SKM-1 (cell line): ENCODE results near the gene LDLRAD3.

Experiments
- DNase-seq: peaks from one replicate; lab custom pipeline; 2025; ENCODE audit not compliant: unreplicated experiment; lab: John Stamatoyannopoulos, UW

The LDLRAD3 gene

GRCh38 chr11:36094164-36094563 lies 150.3 kb downstream of the LDLRAD3 start:
- DNase-seq, result no peak

- DNase-seq, result no peak
These were observed 151.9 kb downstream of the LDLRAD3 start for GRCh38 chr11:36095716-36096115.

DNA sequence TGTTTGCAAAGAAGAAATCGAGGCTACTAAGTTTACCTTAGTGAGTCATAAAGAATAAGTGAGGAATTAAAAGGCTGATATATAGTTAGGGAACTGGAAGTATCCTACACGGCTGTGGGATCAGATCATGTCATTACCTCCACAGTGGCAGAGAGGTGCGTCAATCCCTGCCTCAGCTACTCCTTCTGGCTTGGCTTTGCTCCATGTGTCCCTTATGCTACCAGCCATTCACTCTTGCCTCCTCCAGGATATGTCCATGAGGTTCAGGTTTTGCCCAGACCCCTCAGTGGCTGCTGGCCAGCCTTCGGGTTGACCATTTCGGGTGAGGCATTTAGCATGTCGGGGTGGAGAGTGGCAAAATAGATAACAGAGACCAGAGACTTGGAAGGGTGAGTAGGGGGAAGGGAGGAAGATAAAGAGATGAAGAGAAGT lies 153.4 kb downstream of the LDLRAD3 start:
- DNase-seq, result no peak

GRCh38 chr11:36098087-36098486 lies 154.2 kb downstream of the LDLRAD3 start:
- no peak for DNase-seq

DNA sequence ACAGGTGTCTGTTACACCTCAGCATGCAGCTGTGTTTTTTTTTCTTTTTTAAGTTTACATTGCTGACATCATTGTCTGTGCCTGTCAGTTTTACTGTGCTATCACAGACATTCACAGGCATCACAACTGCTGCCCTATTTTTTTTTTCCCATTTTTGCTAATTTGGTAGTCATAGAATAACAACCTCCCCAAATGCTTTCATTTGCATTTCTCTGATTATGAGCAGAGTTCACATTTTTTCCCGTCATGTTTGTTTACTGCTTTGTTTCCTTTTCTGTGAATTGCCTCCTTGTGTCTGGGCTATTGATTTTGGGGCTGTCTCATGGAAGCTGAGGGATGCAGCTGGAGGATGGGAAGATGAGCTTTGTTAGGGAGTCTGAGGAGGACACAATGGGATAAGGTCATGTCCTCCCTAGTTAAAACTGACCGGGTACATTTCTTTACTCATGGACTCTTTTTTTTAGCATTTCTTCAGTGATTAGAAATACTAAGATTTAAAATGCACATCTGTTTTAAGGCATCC lies 155.1 kb downstream of the LDLRAD3 start:
- no peak for DNase-seq

DNA sequence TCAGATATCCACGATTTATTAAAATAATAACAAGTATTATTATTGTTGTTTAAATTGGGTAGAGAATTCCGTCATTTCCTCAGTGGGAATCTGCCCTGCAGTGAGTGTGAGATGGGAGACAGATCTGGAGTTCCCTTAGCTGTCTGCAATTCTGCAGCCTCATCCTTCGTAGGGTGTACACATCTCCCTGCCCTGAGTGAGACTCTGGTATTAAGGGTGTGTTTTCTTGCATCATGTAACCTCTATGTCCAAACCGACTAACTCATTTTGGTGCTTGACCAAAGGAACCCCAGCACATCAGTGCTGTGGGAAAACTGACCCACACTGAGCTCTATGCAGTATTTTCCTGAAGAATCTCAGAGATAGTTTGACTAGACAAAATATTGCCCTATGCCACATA lies 157.6 kb downstream of the LDLRAD3 start:
- no peak for DNase-seq

GRCh38 chr11:36102868-36103267 lies 159.0 kb downstream of the LDLRAD3 start:
- DNase-seq, result no peak

- DNase-seq, result no peak
These were observed 160.2 kb downstream of the LDLRAD3 start for GRCh38 chr11:36103933-36104530.

DNA sequence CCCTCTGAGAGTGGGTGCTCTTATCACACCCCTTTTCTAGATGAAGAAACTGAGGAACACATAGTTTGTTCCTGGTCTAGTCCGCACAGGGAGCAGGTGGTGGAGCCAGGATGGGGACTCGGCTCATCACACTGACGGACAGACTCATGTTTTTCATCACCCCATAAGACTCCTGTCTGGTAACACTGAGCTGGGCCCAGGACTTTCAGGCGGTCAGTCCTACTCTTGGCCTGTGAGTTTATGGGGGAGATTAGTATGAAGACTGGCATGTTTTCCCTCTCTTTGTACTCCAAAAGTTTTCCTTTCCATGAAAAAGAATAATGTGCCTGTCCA lies 160.8 kb downstream of the LDLRAD3 start:
- DNase-seq, result no peak

- no peak for DNase-seq
These were observed 162.1 kb downstream of the LDLRAD3 start for GRCh38 chr11:36105743-36106581.

DNA sequence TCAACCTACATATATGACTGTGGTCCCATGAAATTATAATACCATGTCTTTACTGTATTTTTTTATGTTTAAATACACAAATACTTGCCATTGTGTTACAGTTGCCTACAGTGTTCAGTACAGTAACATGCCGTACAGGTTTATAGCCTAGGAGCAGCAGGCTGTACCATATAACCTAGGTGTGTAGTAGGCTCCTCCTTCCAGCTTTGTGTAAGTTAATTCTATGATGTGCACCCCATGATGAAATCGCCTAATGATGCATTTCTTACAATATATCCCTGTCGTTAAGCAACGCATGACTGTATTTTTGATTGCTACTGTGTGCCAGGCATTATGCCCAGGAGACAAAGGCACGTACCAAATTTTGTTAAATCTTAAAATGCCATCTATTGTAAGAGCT lies 163.7 kb downstream of the LDLRAD3 start:
- no peak for DNase-seq

- no peak for DNase-seq
These were observed 165.2 kb downstream of the LDLRAD3 start for GRCh38 chr11:36108881-36109589.

DNA sequence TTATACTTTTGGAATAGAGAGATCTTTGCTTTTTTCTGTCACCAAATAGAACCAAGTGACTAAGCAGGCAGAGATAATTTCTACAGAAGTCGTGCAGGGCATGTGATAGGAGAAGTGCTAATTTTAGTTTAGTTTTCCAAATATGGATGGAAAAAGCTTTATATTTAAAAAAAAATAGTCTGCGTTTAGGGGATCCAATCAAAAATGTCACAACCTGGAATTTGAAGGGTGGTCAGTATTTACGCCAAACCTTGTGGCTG lies 165.7 kb downstream of the LDLRAD3 start:
- DNase-seq, result no peak

- DNase-seq, result no peak
These were observed 166.2 kb downstream of the LDLRAD3 start for GRCh38 chr11:36109850-36110606.

DNA sequence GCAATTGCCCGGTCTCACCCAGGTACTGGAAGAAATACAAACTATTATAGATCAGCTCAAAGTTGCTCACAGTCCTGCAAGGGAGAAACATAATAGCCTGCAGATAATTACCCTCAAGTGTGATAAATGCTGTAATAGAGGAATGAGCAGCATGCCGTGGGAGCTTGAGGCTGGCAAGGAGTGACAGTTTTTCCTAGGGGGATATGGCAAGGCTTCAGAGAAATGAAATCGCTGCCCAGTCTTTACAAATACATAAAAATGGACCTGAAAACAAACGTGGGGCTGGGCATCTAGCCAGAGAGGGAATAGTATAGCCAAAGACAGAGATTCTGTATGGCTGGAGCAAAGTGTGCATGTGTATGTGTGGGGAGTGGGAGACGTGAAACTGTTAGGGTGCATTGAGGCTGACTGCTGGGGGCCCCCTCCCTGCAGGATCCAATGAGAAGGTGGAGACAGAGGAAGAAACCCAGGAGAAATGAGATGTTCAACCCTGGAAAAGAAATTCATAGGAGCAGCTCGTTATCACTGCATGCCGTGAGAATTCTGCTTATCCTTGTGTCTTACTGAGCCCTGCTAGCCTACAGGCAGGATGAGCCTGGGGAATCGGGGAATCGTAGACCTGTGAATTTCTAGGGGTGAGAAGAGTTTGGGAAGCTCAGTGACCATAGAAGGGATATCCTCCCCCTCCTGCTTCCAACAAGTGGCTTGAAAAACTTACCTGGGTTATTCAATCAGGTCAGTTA lies 167.0 kb downstream of the LDLRAD3 start:
- no peak for DNase-seq

DNA sequence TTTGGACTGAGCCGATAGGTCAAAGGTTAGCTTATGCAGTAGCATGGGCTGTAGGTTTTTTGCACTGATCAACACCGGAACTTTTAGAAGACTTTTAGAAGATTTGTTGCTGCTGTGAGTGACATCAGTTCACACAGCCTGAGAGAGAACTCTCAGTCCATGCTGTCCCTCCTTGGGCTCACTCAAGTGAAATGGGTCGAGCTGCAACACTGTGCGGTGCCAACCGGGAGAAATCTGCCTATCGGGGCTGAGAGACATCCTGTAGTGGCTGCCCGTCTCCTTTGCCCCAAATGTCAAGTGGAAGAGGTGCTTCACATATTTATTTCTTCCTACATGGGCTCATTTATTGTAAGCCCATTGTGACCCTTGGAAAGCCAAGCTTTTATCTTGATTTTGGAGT lies 170.2 kb downstream of the LDLRAD3 start:
- DNase-seq, result no peak

DNA sequence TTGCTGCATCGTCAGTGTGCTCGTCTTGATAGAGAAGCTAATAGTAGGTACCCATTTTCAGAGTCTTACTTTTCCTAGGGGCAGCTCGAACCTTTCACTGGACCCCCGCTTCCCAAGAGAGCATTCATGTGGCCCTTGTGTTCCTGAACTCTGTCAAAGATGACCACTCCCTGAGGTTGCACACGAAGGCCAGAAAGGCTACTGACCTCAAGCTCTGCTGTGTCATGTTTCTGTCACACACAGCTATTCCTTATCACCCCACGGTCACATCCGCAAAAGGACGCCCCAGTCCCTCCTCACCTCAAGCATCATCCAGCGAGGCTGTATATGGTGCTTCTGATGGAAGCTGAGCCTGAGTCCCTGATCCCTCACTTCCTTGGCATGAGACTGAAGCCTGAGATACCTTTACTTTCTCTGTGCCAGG lies 171.5 kb downstream of the LDLRAD3 start:
- no peak for DNase-seq

DNA sequence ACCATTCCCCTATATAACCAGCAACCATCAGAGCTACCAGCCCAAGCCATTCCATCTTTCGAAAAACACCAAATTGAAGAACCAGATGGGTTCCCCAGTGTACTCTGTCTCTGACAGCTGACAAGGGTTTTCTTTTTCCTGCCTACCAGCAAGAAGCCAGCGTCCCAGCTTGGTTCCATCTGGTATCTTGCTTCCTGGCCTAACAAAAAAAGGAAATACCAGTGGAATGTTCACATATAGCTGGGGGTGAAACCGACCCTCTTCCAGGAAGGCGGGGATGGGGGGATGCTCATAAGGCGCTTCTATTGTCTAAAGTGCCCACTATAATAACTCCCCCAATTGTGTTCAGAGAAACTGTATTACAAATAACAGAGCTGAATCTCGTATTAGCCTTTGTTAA lies 172.3 kb downstream of the LDLRAD3 start:
- no peak for DNase-seq

DNA sequence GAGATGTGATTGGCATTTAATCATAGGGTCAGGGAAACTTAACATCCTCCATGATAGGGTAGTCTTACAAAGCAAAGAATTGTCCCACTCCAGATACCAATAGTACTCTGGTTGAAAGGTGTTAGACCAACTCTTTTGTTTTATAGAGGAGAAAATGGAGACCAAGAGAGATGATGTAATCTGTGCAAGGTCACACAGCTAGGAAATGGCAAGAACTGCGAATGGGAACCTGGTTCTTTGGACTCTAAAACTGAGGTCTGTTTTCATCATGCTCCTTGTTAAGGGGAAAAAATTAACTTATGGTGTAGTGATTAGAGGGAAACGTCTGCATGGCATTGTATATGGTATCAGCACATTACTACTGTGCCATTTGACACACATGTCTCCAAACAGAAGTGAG lies 174.2 kb downstream of the LDLRAD3 start:
- no peak for DNase-seq

- DNase-seq, result no peak
These were observed 175.4 kb downstream of the LDLRAD3 start for GRCh38 chr11:36119300-36119699.

DNA sequence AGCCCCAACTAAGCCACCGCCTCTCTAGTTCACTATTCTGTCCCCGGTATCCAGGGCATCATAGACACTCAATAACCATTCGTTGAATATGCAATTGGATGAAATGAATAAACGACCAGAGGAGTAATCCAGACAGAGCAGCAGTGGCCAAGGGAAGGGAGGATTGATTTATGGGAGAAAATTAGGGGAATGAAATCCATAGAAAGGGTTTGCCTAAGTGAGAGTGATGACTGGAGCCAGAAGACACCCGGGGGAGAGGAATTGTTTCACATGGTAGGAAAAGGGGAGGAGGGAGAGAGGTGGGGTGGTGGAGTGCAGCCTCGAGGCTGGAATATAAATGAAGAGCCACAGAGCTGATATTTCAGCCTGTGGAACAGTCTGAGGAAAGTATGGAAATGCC lies 177.2 kb downstream of the LDLRAD3 start:
- DNase-seq, result no peak
